Left lung (tissue), 10 donors: Measurements from ENCODE around the gene HLA-DQB1. TPM values are rescaled to one million over a fixed set of nuclear protein-coding genes. Genes with fewer than 3 reads are reported as not detected.

Source experiments
- ATAC-seq: fragments of 200-7000 bp; cut with Tn5 transposase; one replicate; pipeline ENCODE4 v1.9.1; 2020; ENCODE audit warnings: moderate library complexity
- DNase-seq, 4 donors: peaks; one replicate each; pipeline ENCODE4 v3.0.0-alpha.2; 2013 to 2020
- H3K27ac ChIP-seq, 2 donors: fragments of 200-600 bp; sonication (generic) in 1 of 2; one replicate each; pipeline versions ENCODE4 v1.5.0 to v1.8.0; 2020 to 2021
- H3K27me3 ChIP-seq, 2 donors: fragments of 200-600 bp; sonication (generic) in 1 of 2; one replicate each; pipeline versions ENCODE4 v1.5.0 to v1.8.0; 2020 to 2021
- H3K36me3 ChIP-seq, 2 donors: fragments of 200-600 bp; sonication (generic) in 1 of 2; one replicate each; pipeline versions ENCODE4 v1.5.0 to v1.8.0; 2020 to 2021
- H3K4me1 ChIP-seq, 2 donors: fragments of 200-600 bp; one replicate each; pipeline ENCODE4 v1.8.0; 2021
- H3K4me3 ChIP-seq, 2 donors: fragments of 200-600 bp; sonication (generic) in 1 of 2; one replicate each; pipeline versions ENCODE4 v1.5.0 to v1.8.0; 2020 to 2021; ENCODE audit warnings: mild to moderate bottlenecking in 1 of 2
- H3K9me3 ChIP-seq, 2 donors: fragments of 200-600 bp; sonication (generic) in 1 of 2; one replicate each; pipeline versions ENCODE4 v1.5.0 to v1.8.0; 2020 to 2021
- intact Hi-C, 2 donors: fragments of 100-400 bp; cut with DNase I; formaldehyde crosslinking; loops; one replicate each; pipeline versions ENCODE4 v1.11.2 to v1.14.2; 2022
- polyA plus RNA-seq, 6 donors: library from polyadenylated mRNA; unstranded; fragments of 120-200 nt; gene quantifications; one replicate each; pipeline ENCODE4 v1.2.1, GENCODE V29; 2013; ENCODE audit not compliant: insufficient read length in 6 of 6
- total RNA-seq, 2 donors: library from RNA; stranded (reverse); fragmentation: NEBNext Ultra II Directional; extraction: Animal tissue kit (Norgen Biotek cat#: 25700); gene quantifications; one replicate each; pipeline ENCODE4 v1.2.1, GENCODE V29; 2021
- TF ChIP-seq, protein P1 (sequence below), 2 donors: fragments of 200-600 bp; sonication (generic) in 1 of 2; IDR thresholded peaks; one replicate each; pipeline versions ENCODE4 v1.5.0 to v1.8.0; 2021; ENCODE audit warnings: antibody characterized with exemption in 2 of 2
- donor health status: DM: no; HTN: yes; CAD: no.
- donor health status: DM: no; HTN: no; CAD: no.

HLA-DQB1 gene
- total and polyA plus RNA-seq, 8 donors, result 2.8 to 172 (median 6.8) TPM

DNA sequence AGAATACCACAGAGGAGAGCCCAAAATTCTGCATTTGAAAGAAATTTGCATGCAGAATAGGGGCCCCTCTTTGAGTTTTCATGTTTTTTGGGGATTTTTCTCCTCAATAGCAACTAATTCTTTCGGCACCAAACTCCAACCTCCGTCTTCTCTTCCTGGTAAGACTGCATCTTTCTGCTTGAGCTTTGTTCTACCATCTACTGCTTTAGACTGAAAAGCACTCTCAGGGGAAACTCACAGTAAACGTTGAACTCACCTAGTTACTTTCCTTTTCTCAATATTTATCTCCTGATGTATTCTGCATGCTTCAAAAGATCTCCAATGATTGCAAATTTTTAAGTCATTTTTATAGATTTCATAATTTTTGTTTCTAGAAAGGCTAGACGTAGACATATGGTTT lies 36.9 kb upstream of the HLA-DQB1 start:
- Histone ChIP-seq H3K36me3 (no peaks in the 10 kb centered on the region), H3K9me3 (no peaks in the 10 kb centered on the region), H3K4me3 (no peak overlapping the region), H3K27me3 (no peaks in the 10 kb centered on the region), H3K27ac (no peak overlapping the region), H3K4me1 (peaks cover 0 to 6% of the 10 kb centered on the region in 2 donors)
- no peak for ATAC-seq
- TF ChIP-seq, protein P1, sequence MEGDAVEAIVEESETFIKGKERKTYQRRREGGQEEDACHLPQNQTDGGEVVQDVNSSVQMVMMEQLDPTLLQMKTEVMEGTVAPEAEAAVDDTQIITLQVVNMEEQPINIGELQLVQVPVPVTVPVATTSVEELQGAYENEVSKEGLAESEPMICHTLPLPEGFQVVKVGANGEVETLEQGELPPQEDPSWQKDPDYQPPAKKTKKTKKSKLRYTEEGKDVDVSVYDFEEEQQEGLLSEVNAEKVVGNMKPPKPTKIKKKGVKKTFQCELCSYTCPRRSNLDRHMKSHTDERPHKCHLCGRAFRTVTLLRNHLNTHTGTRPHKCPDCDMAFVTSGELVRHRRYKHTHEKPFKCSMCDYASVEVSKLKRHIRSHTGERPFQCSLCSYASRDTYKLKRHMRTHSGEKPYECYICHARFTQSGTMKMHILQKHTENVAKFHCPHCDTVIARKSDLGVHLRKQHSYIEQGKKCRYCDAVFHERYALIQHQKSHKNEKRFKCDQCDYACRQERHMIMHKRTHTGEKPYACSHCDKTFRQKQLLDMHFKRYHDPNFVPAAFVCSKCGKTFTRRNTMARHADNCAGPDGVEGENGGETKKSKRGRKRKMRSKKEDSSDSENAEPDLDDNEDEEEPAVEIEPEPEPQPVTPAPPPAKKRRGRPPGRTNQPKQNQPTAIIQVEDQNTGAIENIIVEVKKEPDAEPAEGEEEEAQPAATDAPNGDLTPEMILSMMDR (IDR thresholded peaks at IDR 0.05), result no peak
- DNase-seq, result no peak
- intact Hi-C loops, result loop anchor here in 1 of 2 donors (5.0 kb wide), 1 partner anchor 271 kb away; no protein-coding TSS in a partner anchor

DNA sequence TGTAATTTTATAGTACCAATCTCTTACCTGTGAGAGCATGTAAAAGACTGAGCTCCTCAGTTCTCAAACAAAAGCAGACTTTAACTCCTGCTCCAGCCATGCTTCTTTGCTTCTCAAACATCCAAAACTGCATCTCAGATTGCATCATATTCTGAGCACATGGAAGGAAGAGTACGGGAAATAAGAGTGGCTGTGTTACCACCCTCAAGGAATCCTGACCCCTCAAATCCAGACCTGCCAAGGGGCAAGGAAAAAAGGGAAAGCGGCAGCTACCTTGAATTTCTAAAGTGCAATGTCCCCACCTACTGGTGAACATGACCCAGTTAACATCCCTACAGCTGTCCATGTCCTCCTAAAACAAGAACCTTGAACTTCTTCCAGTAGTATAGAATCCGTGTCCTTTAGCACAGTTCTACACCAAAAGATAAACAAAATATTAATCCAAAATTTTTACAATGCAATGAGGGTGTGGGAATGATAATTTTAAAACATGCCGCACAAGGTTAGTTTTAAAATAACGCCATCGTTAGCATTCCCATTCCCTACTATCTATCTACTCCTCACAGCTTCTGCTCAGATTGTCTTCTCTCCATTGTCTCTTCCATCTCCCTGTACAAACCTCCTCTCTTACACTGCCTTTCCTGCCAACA lies 34.1 kb upstream of the HLA-DQB1 start:
- H3K4me1 ChIP-seq, result peaks cover 0 to 6% of the 10 kb centered on the region in 2 donors
- DNase-seq (peak in 2 of 4 donors; percentile 42 to 71), ATAC-seq (peak; percentile 97)
- TF ChIP-seq, protein P1 (IDR thresholded peaks at IDR 0.05), result peak; percentile 53 to 68
- intact Hi-C loops, result loop anchor here in 1 of 2 donors (5.0 kb wide), 1 partner anchor 268 kb away; no protein-coding TSS in a partner anchor
- H3K36me3 ChIP-seq, result no peaks in the 10 kb centered on the region
- no peaks in the 10 kb centered on the region for H3K9me3 ChIP-seq
- no peaks in the 10 kb centered on the region for H3K27me3 ChIP-seq
- H3K4me3 ChIP-seq, result no peak overlapping the region
- no peak overlapping the region for H3K27ac ChIP-seq

- Histone ChIP-seq H3K27me3 (no peaks in the 10 kb centered on the region), H3K9me3 (no peaks in the 10 kb centered on the region), H3K4me3 (no peak overlapping the region), H3K4me1 (peaks cover 0 to 6% of the 10 kb centered on the region in 2 donors), H3K27ac (no peak overlapping the region), H3K36me3 (no peaks in the 10 kb centered on the region)
- DNase-seq, result no peak
- no peak for ATAC-seq
- intact Hi-C loops, result no loop called here
- TF ChIP-seq, protein P1 (IDR thresholded peaks at IDR 0.05), result no peak
Measured at GRCh38 chr6:32697031-32697430, 30.6 kb upstream of the HLA-DQB1 start.

GRCh38 chr6:32692019-32692418 lies 25.6 kb upstream of the HLA-DQB1 start:
- H3K27me3 ChIP-seq, result no peaks in the 10 kb centered on the region
- no peak overlapping the region for H3K27ac ChIP-seq
- TF ChIP-seq, protein P1 (IDR thresholded peaks at IDR 0.05), result peak; percentile 29 to 31
- H3K36me3 ChIP-seq, result no peaks in the 10 kb centered on the region
- H3K4me3 ChIP-seq, result no peak overlapping the region
- intact Hi-C loops, result no loop called here
- H3K9me3 ChIP-seq, result no peaks in the 10 kb centered on the region
- H3K4me1 ChIP-seq, result no peaks in the 10 kb centered on the region
- peak; percentile 93 for ATAC-seq
- DNase-seq, result peak in 2 of 4 donors; percentile 7 to 40

DNA sequence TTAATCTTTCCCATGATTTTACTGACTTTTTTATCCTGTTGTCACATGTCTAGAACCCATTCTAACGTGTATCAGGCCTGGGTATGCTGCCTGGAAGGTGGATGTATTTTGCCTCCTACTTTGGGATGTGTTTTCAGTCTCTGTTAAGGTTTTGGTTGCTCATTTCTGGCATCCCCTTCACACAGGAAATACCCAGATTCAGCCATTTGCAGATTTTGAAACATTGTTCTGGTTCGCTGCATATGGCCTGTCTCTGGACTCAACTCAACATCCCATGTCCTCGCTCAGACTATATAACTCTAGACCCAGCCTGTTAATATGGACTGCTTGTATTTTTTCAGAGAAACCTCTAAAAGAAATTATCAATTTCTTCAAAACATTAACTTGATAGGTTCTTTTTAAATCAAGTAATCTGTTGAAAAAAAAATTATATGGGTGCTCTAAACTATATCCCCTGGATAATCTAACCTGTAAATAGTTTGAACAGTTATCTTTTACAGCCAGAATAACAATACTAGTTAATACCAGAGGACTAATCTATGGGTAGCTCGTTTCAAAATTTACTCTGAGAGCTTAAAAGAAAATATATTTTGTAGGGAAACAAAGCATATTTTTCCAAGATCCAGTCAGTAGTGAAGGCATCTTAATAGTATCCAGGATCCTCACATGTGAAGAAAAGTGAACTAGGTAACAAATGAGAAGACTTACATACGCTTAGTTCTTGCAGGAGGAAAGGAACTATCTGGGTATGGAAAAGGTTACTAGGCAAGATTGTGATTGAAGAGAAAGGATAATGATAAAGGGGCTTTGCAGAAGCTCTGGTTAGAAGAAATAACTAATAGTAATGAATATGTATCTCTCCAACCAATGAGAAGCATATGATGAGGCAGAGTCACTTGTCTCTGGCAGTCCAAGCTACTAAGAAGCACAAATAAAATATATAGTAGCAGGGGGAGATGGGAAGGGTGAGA lies 23.4 kb upstream of the HLA-DQB1 start:
- Histone ChIP-seq H3K9me3 (no peaks in the 10 kb centered on the region), H3K27ac (no peak overlapping the region), H3K27me3 (no peaks in the 10 kb centered on the region), H3K4me3 (no peak overlapping the region), H3K36me3 (no peaks in the 10 kb centered on the region), H3K4me1 (no peaks in the 10 kb centered on the region)
- intact Hi-C loops, result no loop called here
- ATAC-seq (peak; percentile 55), DNase-seq (no peak)
- TF ChIP-seq, protein P1 (IDR thresholded peaks at IDR 0.05), result no peak
